ENCODE data around the gene SOD1.

DNA sequence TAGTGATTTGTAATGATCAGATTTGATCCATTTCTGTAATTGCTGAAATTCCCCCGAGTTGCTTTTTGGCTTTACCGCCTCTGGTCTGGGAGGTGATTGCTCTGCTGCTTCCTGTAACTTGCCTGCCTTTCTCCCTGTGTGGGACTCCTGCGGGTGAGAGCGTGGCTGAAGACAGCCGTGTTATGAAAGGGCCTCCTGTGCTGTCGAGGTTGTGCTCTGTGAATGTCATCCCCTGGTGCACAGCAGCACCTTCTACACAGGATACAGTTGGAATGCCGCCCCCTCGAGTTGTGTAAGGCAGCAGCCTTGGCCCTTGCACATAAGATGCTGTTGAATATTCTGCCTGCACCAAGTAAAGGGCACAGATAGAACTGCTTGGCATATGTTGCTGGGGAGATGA, 5.9 kb downstream of the SOD1 start:
- TF ChIP-seq, protein P1, sequence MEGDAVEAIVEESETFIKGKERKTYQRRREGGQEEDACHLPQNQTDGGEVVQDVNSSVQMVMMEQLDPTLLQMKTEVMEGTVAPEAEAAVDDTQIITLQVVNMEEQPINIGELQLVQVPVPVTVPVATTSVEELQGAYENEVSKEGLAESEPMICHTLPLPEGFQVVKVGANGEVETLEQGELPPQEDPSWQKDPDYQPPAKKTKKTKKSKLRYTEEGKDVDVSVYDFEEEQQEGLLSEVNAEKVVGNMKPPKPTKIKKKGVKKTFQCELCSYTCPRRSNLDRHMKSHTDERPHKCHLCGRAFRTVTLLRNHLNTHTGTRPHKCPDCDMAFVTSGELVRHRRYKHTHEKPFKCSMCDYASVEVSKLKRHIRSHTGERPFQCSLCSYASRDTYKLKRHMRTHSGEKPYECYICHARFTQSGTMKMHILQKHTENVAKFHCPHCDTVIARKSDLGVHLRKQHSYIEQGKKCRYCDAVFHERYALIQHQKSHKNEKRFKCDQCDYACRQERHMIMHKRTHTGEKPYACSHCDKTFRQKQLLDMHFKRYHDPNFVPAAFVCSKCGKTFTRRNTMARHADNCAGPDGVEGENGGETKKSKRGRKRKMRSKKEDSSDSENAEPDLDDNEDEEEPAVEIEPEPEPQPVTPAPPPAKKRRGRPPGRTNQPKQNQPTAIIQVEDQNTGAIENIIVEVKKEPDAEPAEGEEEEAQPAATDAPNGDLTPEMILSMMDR (IDR thresholded peaks at IDR 0.05; ENCODE audit: poor library complexity, severe bottlenecking) = no peak
- TF ChIP-seq POLR2AphosphoS5 (IDR thresholded peaks at IDR 0.05) (no peak), RAD21 (conservative IDR thresholded peaks at IDR 0.05) (no peak)
